Activated CD8-positive, alpha-beta memory T cell treated with anti-CD3 and anti-CD28 coated beads for 1 hour (primary cell): ENCODE measurements around the gene SH2B2.
"Not testable (repeated sequence)": the region's sequence is repeated elsewhere in the genome, so short reads cannot be mapped to it uniquely, and the experiment has no call there.

Experiments
- DNase-seq, 2 donors: peaks; one replicate each; pipeline ENCODE4 v3.0.0-alpha.2; 2020; ENCODE audit warnings: low read depth in 1 of 2; ENCODE audit errors: extremely low read depth in 1 of 2

Gene SH2B2

DNA sequence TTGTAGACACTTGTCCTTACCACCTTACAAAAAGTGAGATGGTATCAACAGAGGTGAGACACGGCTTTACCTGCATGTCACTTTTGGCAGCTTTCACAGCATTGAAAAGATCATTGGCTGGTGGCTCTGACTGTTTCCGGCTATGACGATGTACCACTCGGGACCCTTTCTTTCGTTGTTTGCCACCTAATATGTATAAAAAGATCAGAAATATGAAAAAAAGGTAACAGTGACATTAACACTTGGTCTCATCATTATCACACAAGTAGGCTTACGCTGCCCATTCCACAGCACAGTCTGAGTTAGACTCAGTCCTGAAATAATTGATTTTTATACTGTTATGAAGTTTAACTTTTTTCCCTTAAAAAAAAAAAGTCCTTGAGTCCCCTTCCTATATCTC, 40.5 kb downstream of the SH2B2 start:
- DNase-seq: not testable (repeated sequence)

DNA sequence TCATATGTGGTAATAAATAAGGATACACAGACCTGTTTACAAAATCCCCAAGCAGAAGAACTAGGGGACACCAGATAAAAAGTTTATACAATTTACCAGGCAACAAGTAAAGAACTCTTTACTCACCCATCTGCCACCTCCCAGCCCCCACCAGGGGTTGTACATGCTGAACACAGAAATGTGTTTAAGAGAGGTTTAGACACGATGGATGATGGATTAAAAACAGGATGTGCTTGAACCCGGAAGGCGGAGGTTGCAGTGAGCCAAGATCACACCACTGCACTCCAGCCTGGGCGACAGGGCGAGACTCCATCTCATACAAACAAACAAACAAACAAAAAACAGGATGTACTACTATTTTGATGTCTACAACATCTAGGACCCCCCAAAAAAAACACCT, 42.2 kb downstream of the SH2B2 start:
- not testable (repeated sequence) for DNase-seq

DNA sequence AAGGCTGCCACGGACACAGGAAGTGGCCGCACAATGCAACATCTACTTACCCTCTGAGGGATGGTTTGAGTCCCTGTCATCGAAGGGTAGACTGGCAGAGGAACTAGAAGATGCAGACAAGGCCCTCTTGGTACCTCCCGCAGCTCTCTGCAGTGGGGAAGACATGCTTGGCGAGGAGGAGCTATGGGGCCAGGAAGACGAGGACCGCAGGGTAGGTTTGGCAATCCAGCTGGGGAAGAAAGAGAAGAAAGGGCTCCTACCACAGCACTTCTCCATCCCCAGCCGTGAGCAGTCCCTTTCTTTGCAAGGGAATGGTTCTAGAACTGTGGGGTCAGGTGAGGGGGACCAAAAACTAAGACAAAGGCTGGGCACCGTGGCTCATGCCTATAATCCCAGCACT, 42.7 kb downstream of the SH2B2 start:
- not testable (repeated sequence) for DNase-seq

DNA sequence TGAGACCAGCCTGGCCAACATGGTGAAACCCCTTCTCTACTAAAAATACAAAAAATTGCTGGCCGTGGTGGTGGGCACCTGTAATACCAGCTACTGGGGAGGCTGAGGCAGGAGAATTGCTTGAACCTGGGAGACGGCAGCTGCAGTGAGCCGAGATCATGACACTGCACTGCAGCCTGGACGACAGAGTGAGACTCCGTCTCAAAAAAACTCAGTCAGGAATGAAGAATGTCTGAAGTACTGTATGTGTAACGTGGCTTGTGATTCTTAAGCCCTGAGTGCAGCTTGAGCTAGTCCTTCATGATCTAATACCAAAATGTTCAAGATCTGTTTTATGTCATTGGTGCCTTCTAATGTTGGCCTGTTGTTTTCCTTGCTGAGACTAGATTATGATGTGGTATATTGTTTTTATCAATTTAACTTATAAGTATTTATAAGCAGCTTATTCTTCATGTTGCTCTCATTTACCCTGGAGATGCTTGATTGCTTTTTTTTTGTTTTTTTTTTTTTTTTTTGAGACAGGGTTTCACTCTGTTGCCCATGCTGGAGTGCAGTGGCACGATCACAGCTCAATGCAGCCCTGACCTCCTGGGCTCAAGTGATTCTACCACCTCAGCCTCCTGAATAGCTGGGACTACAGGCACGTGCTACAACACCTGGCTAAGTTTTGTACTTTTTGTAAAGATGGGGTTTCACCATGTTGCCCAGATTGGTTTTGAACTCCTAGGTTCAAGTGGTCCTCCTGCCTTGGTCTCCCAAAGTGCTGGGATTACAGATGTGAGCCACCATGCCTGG, 44.2 kb downstream of the SH2B2 start:
- not testable (repeated sequence) for DNase-seq

DNA sequence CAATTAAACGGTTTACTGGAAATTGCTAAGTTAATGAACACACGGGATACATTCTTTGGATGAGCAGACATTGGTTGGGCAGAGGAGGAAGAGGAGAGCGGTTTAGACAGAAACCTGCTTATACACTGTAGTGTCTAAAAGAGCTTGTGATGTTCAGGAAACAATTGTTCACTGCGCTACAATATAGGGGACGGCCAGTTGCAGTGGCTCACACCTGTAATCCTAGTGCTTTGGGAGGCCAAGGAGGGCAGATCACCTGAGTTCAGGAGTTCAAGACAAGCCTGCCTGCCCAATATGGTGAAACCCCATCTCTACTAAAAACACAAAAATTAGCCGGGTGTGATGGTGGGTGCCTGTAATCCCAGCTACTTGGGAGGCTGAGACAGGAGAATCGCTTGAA, 48.9 kb downstream of the SH2B2 start:
- DNase-seq: not testable (repeated sequence)

DNA sequence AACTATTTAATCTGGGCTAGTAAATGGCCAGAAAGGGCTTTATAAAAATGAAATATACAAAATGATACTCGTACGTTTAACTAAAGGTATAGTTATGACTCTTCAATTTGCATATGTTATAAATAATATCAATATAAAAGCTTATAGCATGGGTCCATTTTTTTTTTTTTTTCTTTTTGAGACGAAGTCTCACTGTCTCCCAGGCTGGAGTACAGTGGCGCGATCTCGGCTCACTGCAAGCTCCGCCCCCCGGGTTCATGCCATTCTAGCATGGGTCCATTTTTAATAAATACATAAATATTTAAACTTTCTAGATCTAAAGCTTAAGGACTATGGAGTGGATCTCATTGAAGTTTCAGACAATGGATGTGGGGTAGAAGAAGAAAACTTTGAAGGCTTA, 50.3 kb downstream of the SH2B2 start:
- DNase-seq: not testable (repeated sequence)

DNA sequence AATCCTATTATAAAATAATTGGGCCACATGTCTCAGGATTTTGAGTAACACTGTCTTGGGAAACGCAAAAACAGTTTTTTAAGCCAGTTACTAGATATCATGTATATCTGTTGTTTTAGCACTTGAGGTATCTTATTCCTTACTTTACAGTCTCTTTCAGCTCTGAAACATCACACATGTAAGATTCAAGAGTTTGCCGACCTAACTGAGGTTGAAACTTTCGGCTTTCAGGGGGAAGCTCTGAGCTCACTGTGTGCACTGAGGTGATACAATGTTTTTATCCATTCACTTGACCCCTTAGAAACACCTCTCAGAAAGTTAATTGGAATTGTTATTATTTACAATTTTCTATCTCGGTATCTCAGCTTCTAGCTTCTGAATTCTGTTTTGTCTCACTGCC, 50.8 kb downstream of the SH2B2 start:
- DNase-seq: not testable (repeated sequence)

DNA sequence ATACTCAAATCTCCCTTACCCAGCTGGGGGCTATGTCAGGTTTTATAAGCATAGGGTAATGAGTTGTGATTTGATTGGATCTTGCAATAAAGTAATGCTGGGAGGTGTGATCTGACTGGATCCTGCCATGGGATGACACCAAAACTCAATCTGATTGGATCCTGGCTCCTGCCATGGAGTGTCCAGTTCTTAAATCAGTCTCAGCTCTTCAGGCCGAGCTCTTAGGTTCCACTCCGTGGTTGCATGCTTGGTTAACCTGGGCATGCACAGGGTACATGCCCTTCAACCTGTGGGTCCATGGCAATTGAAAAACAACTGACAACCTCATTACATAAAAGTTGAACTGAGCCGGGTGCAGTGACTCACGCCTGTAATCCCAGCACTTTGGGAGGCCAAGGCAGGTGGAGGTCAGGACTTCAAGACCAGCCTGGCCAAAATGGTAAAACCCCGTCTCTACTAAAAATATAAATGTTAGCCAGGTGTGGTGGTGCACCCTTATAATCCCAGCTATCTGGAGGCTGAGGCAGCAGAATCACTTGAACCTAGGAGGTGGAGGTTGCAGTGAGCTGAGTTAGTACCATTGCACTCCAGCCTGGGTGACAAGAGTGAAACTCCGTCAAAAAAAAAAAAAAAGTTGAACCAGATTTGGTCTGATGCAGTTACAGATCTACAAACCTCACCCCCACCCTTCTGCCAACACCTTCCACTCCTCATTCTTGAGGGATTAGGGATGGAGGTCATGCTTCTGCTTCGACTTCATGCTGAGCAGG, 54.1 kb downstream of the SH2B2 start:
- not testable (repeated sequence) for DNase-seq

DNA sequence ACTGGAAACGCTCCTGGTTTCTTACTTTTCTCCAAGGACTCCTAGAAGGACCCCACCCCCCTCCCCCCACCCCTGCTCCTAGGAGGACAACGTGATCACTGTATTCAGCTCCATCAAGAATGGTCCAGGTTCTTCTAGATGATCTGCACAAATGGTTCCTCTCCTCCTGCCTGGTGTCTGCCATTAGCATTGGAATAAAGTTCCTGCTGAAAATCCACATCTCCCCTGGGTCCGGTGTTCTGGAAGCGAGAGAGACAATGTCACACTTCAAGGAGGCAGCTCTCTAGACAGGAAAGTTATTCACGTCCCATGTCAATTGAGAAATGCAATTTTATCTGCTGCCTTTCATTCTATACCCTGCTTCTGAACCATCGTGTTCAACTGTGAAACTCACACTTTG, 60.3 kb downstream of the SH2B2 start:
- not testable (repeated sequence) for DNase-seq

DNA sequence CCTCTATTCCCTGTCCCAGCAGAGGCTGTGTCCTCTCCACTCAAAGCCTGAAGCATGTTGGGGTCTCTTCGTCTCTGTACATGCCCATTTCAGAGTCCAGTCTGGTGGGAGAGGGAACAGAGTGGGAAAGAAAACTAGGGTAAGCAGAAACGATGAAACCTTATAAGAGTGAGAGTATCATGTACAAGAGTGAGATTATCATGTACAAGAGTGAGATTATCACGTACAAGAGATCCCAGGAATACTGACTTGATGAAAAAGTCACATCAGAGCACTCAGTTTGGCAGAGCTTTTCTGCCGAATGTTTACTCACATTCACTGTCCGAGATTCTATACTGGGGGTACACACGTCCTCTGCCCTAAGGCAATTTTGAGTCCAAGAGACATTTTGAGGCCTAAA, 69.7 kb downstream of the SH2B2 start, which contains the start of gene SPDYE6:
Gene SPDYE6 (minus strand): TSS at position 101 of the 400 bp plus-strand sequence. CDS start 421 bp downstream, outside the sequence.
- not testable (repeated sequence) for DNase-seq

DNA sequence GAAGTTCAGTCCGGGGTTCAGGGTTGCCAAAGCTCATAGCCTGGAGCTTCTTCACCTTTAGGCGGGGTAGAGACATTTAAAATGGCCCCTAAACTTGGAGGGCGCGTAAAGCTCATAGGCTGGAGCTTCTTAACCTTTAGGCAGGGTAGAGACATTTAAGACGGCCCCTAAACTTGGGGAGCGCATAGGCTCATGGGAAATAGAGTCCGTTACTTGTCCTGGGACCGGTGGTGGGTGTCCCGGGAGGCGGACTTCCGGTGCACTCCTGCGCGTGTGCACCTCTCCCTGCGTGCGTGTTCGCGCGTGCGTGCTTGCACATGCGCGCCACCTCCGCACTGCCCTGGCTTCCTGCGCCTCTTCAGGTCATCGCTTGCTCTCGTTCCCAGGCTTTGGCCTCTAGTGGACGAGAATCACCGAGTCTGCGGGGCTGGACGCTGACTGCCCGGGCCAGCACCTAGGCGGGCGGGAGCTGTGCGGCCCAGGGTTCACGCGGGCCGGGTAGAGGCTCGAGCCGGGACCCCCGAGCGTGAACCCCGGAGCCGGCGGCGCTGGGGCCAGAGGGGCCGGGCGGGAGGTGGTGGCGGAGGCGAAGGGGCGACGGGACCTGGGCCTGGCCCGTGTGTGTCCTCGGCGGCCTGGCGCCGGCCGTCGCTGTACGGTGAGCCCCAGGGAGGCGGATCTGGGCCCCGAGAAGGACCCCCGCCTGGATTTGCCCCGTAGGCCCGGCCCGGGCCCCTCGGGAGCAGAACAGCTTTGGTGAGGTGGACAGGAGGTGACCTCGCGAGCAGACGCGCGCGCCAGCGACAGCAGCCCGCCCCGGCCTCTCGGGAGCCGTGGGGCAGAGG, 77.1 kb downstream of the SH2B2 start:
- peak; percentile 78 to 82 for DNase-seq

DNA sequence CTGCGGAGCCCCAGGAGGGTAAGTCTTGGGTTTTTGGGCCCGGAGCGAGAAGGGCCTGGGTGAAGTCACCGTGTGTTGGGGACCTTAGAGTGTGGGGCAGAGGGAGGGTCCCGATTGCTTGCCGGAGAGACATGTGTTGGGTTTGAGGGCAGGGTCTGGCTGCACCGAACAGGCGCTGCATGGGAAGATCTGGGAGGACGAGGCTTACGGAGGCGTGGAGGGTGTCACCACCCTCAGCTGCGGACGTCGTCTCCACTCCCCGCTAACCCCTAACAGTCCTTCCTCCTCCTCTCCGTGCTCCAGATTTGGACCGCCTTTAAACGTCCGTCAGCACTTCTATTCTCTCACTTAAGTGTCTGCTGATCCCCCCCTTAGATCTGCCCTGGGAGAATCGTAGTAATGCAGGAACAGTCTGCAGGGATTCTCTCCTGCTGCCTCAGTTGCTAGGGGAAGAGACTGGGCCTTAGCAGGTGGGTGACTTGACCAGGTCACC, 77.8 kb downstream of the SH2B2 start:
- DNase-seq: not testable (repeated sequence)

DNA sequence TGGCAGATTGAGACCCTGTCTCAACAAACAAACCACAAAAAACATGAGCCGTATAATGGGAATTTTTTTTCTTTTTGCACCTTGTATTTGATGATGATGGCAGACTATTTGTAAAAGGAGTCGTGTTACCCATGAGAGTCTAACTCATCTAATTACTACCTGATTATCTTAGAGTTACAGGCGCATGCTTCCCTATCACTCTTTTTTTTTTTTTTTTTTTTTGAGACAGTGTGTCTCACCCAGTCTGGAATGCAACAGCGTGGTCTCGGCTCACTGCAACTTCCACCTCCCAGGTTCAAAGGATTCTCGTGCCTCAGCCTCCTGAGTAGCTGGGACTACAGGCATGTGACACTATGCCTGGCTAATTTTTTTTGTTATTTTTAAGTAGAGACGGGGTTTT, 78.7 kb downstream of the SH2B2 start:
- not testable (repeated sequence) for DNase-seq

DNA sequence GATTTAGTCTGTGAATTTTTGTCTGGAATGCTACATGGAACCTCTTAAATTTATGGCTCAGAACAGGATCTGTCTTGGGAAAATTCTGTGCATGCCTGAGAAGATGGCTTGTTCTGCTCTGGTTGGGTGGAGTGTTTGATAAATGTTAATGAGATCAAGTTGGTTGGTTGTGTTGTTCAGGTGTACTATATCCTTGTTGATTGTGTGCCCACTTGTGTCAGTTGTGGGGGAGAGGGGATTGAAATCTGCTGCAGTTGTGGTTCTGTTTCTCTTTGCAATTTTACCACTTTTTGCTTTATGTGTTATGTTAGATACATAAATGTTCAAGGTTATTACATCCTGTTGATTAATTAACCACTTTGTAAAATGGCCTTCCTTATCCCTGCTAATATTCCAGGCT, 83.4 kb downstream of the SH2B2 start:
- not testable (repeated sequence) for DNase-seq
